HG03558 (cell line): ENCODE results near the gene HAVCR2.

Source experiments
- ATAC-seq: cut with Tn5 transposase; IDR thresholded peaks from one replicate; pipeline ENCODE4 v1.9.1; 2021; ENCODE audit warnings: moderate number of reproducible peaks; ENCODE audit not compliant: unreplicated experiment; ENCODE audit errors: extremely low read depth

Gene HAVCR2

GRCh38 chr5:157108976-157109375 lies at the start of gene HAVCR2:
Gene HAVCR2, minus strand, starts transcription at chr5:157109044. Its CDS starts 61 bp downstream, at chr5:157108983.
- peak; percentile 71 for ATAC-seq

- no peak for ATAC-seq
These were observed 48.5 kb upstream of the HAVCR2 start for GRCh38 chr5:157157293-157157891.

GRCh38 chr5:157155297-157155696 lies 46.5 kb upstream of the HAVCR2 start:
- ATAC-seq: no peak

GRCh38 chr5:157150995-157151394 lies 42.2 kb upstream of the HAVCR2 start:
- ATAC-seq: no peak

GRCh38 chr5:157148734-157149615 lies 40.1 kb upstream of the HAVCR2 start:
- ATAC-seq: no peak

- ATAC-seq: peak; percentile 20
These were observed 34.5 kb upstream of the HAVCR2 start for GRCh38 chr5:157143127-157143971.

- peak; percentile 99 for ATAC-seq
These were observed 33.7 kb upstream of the HAVCR2 start, which contains the start of gene MED7 for GRCh38 chr5:157142317-157143126. Gene MED7, minus strand, starts transcription at chr5:157142865. Its CDS starts 3,434 bp downstream, at chr5:157139431.

GRCh38 chr5:157137691-157138090 lies 28.8 kb upstream of the HAVCR2 start:
- ATAC-seq: no peak

- ATAC-seq: no peak
These were observed 23.4 kb upstream of the HAVCR2 start for GRCh38 chr5:157132281-157132612.

GRCh38 chr5:157130925-157131324 lies 22.1 kb upstream of the HAVCR2 start:
- no peak for ATAC-seq

GRCh38 chr5:157121709-157122108 lies 12.9 kb upstream of the HAVCR2 start:
- no peak for ATAC-seq

GRCh38 chr5:157120102-157120501 lies 11.3 kb upstream of the HAVCR2 start:
- ATAC-seq: no peak

GRCh38 chr5:157116483-157116954 lies 7.7 kb upstream of the HAVCR2 start:
- ATAC-seq: peak; percentile 50

GRCh38 chr5:157115502-157115901 lies 6.7 kb upstream of the HAVCR2 start:
- no peak for ATAC-seq

GRCh38 chr5:157115012-157115411 lies 6.2 kb upstream of the HAVCR2 start:
- ATAC-seq: no peak

GRCh38 chr5:157113002-157113401 lies 4.2 kb upstream of the HAVCR2 start:
- ATAC-seq: no peak

GRCh38 chr5:157109744-157110143 lies 900 bp upstream of the HAVCR2 start:
- peak; percentile 63 for ATAC-seq

GRCh38 chr5:157107508-157107907 lies 1.3 kb downstream of the HAVCR2 start:
- ATAC-seq: no peak

GRCh38 chr5:157106630-157107461 lies 2.0 kb downstream of the HAVCR2 start:
- no peak for ATAC-seq
